NCI-H2107 treated with DMSO at 0.1 percent for 48 hours (cell line): ENCODE measurements around the gene TEX44.
"Not testable (repeated sequence)": the region's sequence is repeated elsewhere in the genome, so short reads cannot be mapped to it uniquely, and the experiment has no call there.

Experiments used
- DNase-seq: peaks from one replicate; lab custom pipeline; 2025; ENCODE audit not compliant: unreplicated experiment; lab: John Stamatoyannopoulos, UW

Gene TEX44

GRCh38 chr2:231570915-231571314 lies 21.7 kb upstream of the TEX44 start:
- DNase-seq, result not testable (repeated sequence)

GRCh38 chr2:231571661-231572191 lies 20.9 kb upstream of the TEX44 start:
- no peak for DNase-seq

- DNase-seq, result no peak
Measured at GRCh38 chr2:231573096-231573495, 19.6 kb upstream of the TEX44 start.

GRCh38 chr2:231573698-231574421 lies 18.8 kb upstream of the TEX44 start:
- no peak for DNase-seq

GRCh38 chr2:231575612-231576256 lies 16.9 kb upstream of the TEX44 start:
- no peak for DNase-seq

- DNase-seq, result no peak
Measured at GRCh38 chr2:231576465-231576864, 16.2 kb upstream of the TEX44 start.

GRCh38 chr2:231578655-231579054 lies 14.0 kb upstream of the TEX44 start:
- DNase-seq, result not testable (repeated sequence)

- no peak for DNase-seq
Measured at GRCh38 chr2:231579560-231579959, 13.1 kb upstream of the TEX44 start.

GRCh38 chr2:231581328-231581727 lies 11.3 kb upstream of the TEX44 start:
- no peak for DNase-seq

GRCh38 chr2:231583982-231584381 lies 8.7 kb upstream of the TEX44 start:
- no peak for DNase-seq

GRCh38 chr2:231587744-231588143 lies 4.9 kb upstream of the TEX44 start:
- not testable (repeated sequence) for DNase-seq

- DNase-seq, result no peak
Measured at GRCh38 chr2:231589656-231590055, 3.0 kb upstream of the TEX44 start.

- peak; percentile 60 for DNase-seq
Measured at GRCh38 chr2:231590614-231591013, 2.0 kb upstream of the TEX44 start.

GRCh38 chr2:231593666-231594065 lies 1.0 kb downstream of the TEX44 start:
- no peak for DNase-seq

GRCh38 chr2:231597014-231597611 lies 4.4 kb downstream of the TEX44 start:
- DNase-seq, result no peak

- no peak for DNase-seq
Measured at GRCh38 chr2:231597627-231598026, 5.0 kb downstream of the TEX44 start.

- DNase-seq, result no peak
Measured at GRCh38 chr2:231600619-231601355, 8.1 kb downstream of the TEX44 start.

- DNase-seq, result peak; percentile 39
Measured at GRCh38 chr2:231601356-231602229, 8.9 kb downstream of the TEX44 start.

- no peak for DNase-seq
Measured at GRCh38 chr2:231602859-231603467, 10.3 kb downstream of the TEX44 start.

GRCh38 chr2:231604101-231604684 lies 11.5 kb downstream of the TEX44 start:
- peak; percentile 31 for DNase-seq
